Heart left ventricle (tissue), 13 donors: ENCODE measurements around the gene TTN.

Source experiments
- POLR2A ChIP-seq, 2 donors: fragments of 450-650 bp; IDR thresholded peaks; one replicate each; pipeline ENCODE4 v1.6.1; 2017; ENCODE audit warnings: antibody characterized with exemption in 2 of 2, mild to moderate bottlenecking in 2 of 2, moderate library complexity in 2 of 2
- TF ChIP-seq, protein P1 (sequence below), 12 donors: fragments of 200-600 bp; sonication (generic) in 4 of 12; IDR thresholded peaks; one replicate each; pipeline versions ENCODE4 v1.5.0 to v1.8.0; 2018 to 2022; ENCODE audit warnings: antibody characterized with exemption in 12 of 12, mild to moderate bottlenecking in 5 of 12
- donor health status: ischemic (EF 13 %, LVEDD 7.1; RV severe dilation, severe dysfunction).
- donor health status: DM: no; HTN: yes; CAD: no.
- donor health status: DM: no; HTN: no; CAD: no.
- donor health status: ischemic (EF 25% LVEDD 6.9; RV normal size, moderate dysfunction).
- donor health status: ischemic (EF 25% LVEDD 5.7; RV mildly dilated, moderate dysfunction).
- donor health status: ischemic (EF 35%, LVEDD 5.7; RV mildly dilated, moderate dysfunction).
- donor health status: nonischemic (EF 11% LVEDD 7.7; RV severe dilation, severe dysfunction).
- donor health status: DM: yes; HTN: yes; CAD: no.
- donor health status: PGD.
- donor health status: ischemic (EF 29% LVEDD 5.4; RV normal size, mild dysfunction).
- donor health status: nonischemic (EF 23%, LVEDD 6.1; RV moderate dilation, normal function).

DNA sequence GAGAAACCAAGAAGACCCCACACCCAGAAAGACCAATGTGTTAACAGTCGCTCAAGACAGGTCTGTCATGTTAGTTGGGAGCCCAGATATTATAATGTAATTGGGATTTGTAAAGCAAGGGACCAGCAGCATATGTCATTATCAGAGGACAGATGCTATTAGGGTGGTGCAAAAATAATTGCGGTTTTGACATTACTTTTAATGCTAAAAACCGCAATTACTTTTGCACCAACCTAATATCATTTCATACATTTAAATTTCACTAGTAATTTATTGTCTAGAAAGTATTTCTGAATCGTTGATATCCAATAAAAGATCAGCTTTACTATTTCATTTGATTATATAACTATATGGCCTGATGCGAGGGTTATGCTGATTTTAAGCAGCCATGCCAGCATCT is 131.2 kb downstream of the TTN start:
- TF ChIP-seq, protein P1, sequence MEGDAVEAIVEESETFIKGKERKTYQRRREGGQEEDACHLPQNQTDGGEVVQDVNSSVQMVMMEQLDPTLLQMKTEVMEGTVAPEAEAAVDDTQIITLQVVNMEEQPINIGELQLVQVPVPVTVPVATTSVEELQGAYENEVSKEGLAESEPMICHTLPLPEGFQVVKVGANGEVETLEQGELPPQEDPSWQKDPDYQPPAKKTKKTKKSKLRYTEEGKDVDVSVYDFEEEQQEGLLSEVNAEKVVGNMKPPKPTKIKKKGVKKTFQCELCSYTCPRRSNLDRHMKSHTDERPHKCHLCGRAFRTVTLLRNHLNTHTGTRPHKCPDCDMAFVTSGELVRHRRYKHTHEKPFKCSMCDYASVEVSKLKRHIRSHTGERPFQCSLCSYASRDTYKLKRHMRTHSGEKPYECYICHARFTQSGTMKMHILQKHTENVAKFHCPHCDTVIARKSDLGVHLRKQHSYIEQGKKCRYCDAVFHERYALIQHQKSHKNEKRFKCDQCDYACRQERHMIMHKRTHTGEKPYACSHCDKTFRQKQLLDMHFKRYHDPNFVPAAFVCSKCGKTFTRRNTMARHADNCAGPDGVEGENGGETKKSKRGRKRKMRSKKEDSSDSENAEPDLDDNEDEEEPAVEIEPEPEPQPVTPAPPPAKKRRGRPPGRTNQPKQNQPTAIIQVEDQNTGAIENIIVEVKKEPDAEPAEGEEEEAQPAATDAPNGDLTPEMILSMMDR (IDR thresholded peaks at IDR 0.05), result no peak
- no peak for TF ChIP-seq POLR2A (IDR thresholded peaks at IDR 0.05)
